Effector memory CD4-positive, alpha-beta T cell (primary cell): ENCODE data around the gene CDC42SE2.
"Not testable (repeated sequence)": the region's sequence is repeated elsewhere in the genome, so short reads cannot be mapped to it uniquely, and the experiment has no call there.

ENCODE experiments used
- DNase-seq, 3 donors: peaks; one replicate each; pipeline ENCODE4 v3.0.0-alpha.2; 2020
- H3K27ac ChIP-seq: 2 replicates; pipeline ENCODE4 v1.7.0; 2013; ENCODE audit warnings: mild to moderate bottlenecking, low read length, moderate library complexity; ENCODE audit not compliant: insufficient read depth, poor library complexity, severe bottlenecking
- H3K27me3 ChIP-seq: replicated peaks from 2 replicates; pipeline ENCODE4 v1.7.0; 2013; ENCODE audit warnings: mild to moderate bottlenecking, low read length; ENCODE audit not compliant: insufficient read depth, control insufficient read depth, poor library complexity, severe bottlenecking
- H3K36me3 ChIP-seq: 2 replicates; pipeline ENCODE4 v1.7.0; 2013; ENCODE audit warnings: mild to moderate bottlenecking, low read length, moderate library complexity; ENCODE audit not compliant: control insufficient read depth, insufficient read depth
- H3K4me1 ChIP-seq: 2 replicates; pipeline ENCODE4 v1.7.0; 2013; ENCODE audit warnings: low read length, mild to moderate bottlenecking; ENCODE audit not compliant: control insufficient read depth, insufficient read depth, poor library complexity, severe bottlenecking
- H3K4me3 ChIP-seq: 2 replicates; pipeline ENCODE4 v1.7.0; 2013; ENCODE audit warnings: low read length, low read depth, mild to moderate bottlenecking; ENCODE audit not compliant: insufficient read depth, poor library complexity, severe bottlenecking
- H3K9me3 ChIP-seq: 2 replicates; pipeline ENCODE4 v1.7.0; 2013; ENCODE audit warnings: mild to moderate bottlenecking, low read length, moderate library complexity; ENCODE audit not compliant: control insufficient read depth

Gene CDC42SE2

DNA sequence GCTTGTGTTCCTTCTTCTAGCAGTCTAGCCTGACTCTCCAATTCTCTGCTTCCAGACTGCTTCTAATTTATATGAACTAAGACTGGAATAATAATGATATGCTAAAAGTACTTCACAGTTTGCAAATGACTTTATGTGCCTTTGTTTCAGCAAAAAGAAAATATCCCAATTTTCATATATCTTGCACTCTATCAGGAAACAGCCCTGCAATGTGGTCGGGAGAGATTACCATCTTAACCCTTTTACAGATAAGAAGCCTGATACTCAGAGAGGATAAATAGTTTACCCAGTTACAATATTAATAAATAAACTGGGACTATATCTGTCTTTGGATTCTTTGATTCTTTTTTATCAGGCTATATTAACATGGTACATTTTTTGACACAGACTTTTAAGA lies 126.0 kb downstream of the CDC42SE2 start:
- Histone ChIP-seq H3K9me3 (no peaks in the 10 kb centered on the region), H3K27me3 (no peaks in the 10 kb centered on the region), H3K27ac (peak overlapping the region; percentile 51), H3K4me1 (peaks cover 23% of the 10 kb centered on the region), H3K4me3 (no peak overlapping the region), H3K36me3 (peaks cover 34% of the 10 kb centered on the region)
- no peak for DNase-seq

DNA sequence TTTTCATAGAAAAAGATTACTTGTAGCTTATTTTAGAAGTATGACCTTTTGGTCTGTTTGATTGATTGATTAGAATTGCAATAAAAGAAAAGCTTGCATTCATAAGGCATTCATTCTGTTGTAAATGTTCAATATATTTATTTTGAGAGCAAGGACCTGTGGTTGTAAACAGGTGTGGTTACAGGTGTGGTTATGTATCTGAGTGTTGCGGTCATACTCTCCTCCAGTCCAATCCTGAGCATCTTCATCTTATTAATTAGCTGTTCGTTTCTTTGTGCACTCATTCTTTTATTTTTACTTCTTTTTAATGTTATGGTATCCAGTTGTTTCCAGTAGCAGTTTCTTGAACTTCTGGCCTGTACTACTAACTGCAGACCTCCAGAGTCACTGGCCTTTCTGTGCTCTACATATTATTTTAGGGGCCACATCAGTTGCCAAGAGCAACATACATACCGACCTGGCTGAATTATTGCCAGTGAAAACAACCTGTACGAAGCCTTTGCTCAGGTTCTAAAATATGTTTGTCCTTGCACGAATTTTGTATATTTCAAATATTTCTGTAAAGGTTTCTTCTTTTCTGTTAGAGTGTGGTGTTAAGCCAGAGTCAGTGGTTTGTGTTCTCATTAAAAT lies 128.7 kb downstream of the CDC42SE2 start:
- Histone ChIP-seq H3K27ac (peak overlapping the region; percentile 87), H3K36me3 (peaks cover 35% of the 10 kb centered on the region), H3K9me3 (no peaks in the 10 kb centered on the region), H3K4me3 (no peak overlapping the region), H3K4me1 (peaks cover 41% of the 10 kb centered on the region), H3K27me3 (no peaks in the 10 kb centered on the region)
- no peak for DNase-seq

- Histone ChIP-seq H3K4me1 (peaks cover 41% of the 10 kb centered on the region), H3K9me3 (no peaks in the 10 kb centered on the region), H3K36me3 (peaks cover 39% of the 10 kb centered on the region), H3K27ac (peak overlapping the region; percentile 87), H3K27me3 (no peaks in the 10 kb centered on the region), H3K4me3 (no peak overlapping the region)
- no peak for DNase-seq
Observed at GRCh38 chr5:131393498-131393968, 129.7 kb downstream of the CDC42SE2 start.

DNA sequence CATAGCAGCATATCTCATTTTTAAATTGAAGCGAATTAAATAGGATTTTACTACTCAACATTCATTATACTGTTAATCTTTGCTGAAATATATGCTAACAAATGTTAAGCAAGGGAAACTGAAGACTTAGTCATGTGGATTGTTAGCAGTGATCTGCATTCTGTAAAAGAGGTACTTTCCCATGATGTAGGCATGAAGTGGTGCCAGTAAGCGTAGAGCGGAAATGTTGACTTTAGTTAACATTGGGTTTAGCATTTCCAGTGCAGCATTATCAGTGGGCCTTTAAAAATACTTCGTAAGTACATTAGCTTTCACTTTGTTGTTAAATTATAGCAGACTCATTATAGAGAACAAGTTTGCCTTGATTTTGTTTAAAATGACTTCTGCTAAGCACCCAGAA lies 130.3 kb downstream of the CDC42SE2 start:
- no peaks in the 10 kb centered on the region for H3K9me3 ChIP-seq
- DNase-seq, result peak in 2 of 3 donors; percentile 27 to 38
- H3K27ac ChIP-seq, result peak overlapping the region; percentile 87
- no peak overlapping the region for H3K4me3 ChIP-seq
- no peaks in the 10 kb centered on the region for H3K27me3 ChIP-seq
- H3K36me3 ChIP-seq, result peaks cover 45% of the 10 kb centered on the region
- H3K4me1 ChIP-seq, result peaks cover 41% of the 10 kb centered on the region

GRCh38 chr5:131396015-131396414 lies 132.2 kb downstream of the CDC42SE2 start:
- Histone ChIP-seq H3K4me3 (no peak overlapping the region), H3K4me1 (peaks cover 34% of the 10 kb centered on the region), H3K27ac (peak overlapping the region; percentile 87), H3K9me3 (no peaks in the 10 kb centered on the region), H3K27me3 (no peaks in the 10 kb centered on the region), H3K36me3 (peaks cover 52% of the 10 kb centered on the region)
- DNase-seq, result no peak

DNA sequence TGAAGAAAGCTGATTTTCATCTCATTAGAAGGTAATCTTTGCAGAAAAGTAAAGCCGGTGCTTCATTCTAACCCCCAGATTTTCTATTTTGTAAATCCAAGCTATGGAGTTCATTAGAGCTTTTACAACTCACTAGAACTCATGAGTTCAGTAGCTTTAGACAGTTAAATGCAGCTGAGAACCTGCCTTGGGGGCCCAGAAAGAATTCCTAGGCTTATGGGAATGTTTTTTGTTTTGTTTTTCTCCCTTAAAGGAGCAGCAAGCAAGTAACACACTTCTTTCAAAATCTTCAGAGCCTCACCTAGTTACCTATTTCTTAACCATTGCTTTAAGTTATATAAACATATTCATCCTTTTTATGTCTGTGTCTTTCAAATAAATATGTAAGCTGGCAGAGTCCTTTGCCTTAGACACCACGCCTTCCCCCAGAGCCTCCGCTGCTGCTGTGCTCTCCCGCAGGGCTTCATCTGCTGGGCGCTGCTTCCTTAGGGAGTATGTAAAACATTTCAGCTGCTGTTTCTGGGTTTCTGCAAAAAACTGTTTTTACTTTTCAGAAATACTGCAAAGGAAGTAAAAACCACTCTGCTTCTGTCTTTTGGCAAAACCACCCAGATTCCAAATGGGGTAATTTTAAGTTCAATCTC lies 132.9 kb downstream of the CDC42SE2 start:
- H3K4me1 ChIP-seq, result peaks cover 34% of the 10 kb centered on the region
- no peak for DNase-seq
- no peaks in the 10 kb centered on the region for H3K27me3 ChIP-seq
- H3K27ac ChIP-seq, result peak overlapping the region; percentile 87
- H3K36me3 ChIP-seq, result peaks cover 52% of the 10 kb centered on the region
- no peak overlapping the region for H3K4me3 ChIP-seq
- H3K9me3 ChIP-seq, result no peaks in the 10 kb centered on the region

- not testable (repeated sequence) for H3K27me3 ChIP-seq
Observed at GRCh38 chr5:131399007-131399406, 135.2 kb downstream of the CDC42SE2 start.

GRCh38 chr5:131400585-131400984 lies 136.7 kb downstream of the CDC42SE2 start:
- Histone ChIP-seq H3K36me3 (peaks cover 47% of the 10 kb centered on the region), H3K27me3 (no peaks in the 10 kb centered on the region), H3K4me3 (no peak overlapping the region), H3K27ac (no peak overlapping the region), H3K9me3 (no peaks in the 10 kb centered on the region), H3K4me1 (peaks cover 11% of the 10 kb centered on the region)
- DNase-seq, result no peak

More at GRCh38 chr5:131399007-131399406, 135.2 kb downstream of the CDC42SE2 start:
- H3K4me1 ChIP-seq, result peaks cover 19% of the 10 kb centered on the region
- H3K4me3 ChIP-seq, H3K9me3 ChIP-seq, DNase-seq, H3K27ac ChIP-seq: not testable (repeated sequence)
- H3K36me3 ChIP-seq, result peaks cover 56% of the 10 kb centered on the region

DNA sequence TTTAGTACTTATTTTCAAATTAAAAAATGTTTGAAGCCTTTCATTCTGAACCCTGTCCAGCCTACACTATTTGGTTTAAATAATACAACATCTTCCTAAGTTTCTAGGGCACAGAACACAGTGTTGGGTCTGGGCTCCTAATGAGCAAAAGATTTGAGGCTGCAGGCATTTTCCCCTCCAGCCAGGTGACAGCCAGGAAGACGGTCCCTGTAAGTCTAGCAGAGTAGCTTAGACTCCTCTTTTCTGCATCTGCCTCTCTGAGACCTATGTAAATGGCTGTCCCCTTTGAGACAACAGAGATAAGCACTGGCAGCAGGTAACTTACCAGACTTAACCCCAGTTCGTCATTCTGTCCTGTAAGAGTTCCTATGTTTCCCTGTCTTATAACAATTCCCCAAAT lies 141.8 kb downstream of the CDC42SE2 start:
- H3K4me3 ChIP-seq, result no peak overlapping the region
- no peaks in the 10 kb centered on the region for H3K4me1 ChIP-seq
- H3K36me3 ChIP-seq, result peaks cover 29% of the 10 kb centered on the region
- DNase-seq, result no peak
- H3K27ac ChIP-seq, result no peak overlapping the region
- no peaks in the 10 kb centered on the region for H3K9me3 ChIP-seq
- no peaks in the 10 kb centered on the region for H3K27me3 ChIP-seq

GRCh38 chr5:131406076-131406475 lies 142.2 kb downstream of the CDC42SE2 start:
- no peak for DNase-seq
- H3K9me3 ChIP-seq, result no peaks in the 10 kb centered on the region
- H3K4me1 ChIP-seq, result no peaks in the 10 kb centered on the region
- peaks cover 29% of the 10 kb centered on the region for H3K36me3 ChIP-seq
- H3K27me3 ChIP-seq, result no peaks in the 10 kb centered on the region
- H3K4me3 ChIP-seq, result no peak overlapping the region
- H3K27ac ChIP-seq, result no peak overlapping the region
